Bronchial epithelial cell (primary cell): ENCODE results near the gene CUEDC1. TPM values are rescaled to one million over a fixed set of nuclear protein-coding genes. Genes with fewer than 3 reads are reported as not detected.

ENCODE experiments used
- DNase-seq: peaks from one replicate; pipeline ENCODE4 v3.0.0-alpha.2; 2010; ENCODE audit warnings: low read depth
- FAIRE-seq: peaks from 2 replicates; lab custom pipeline; 2011; peaks lifted over from hg19 to GRCh38; lab: Jason Lieb, UNC
- H3K27me3 ChIP-seq: 2 replicates; pipeline ENCODE4 v1.5.1; 2011; ENCODE audit warnings: low read length; ENCODE audit not compliant: control insufficient read depth, insufficient read depth
- H3K36me3 ChIP-seq: 2 replicates; pipeline ENCODE4 v1.5.1; 2011; ENCODE audit warnings: low read length; ENCODE audit not compliant: control insufficient read depth, insufficient read depth
- H3K4me3 ChIP-seq: 2 replicates; pipeline ENCODE4 v1.5.1; 2011; ENCODE audit warnings: mild to moderate bottlenecking, low read depth, low read length, control low read depth
- total RNA-seq: library from RNA; depleted of rRNA; stranded (reverse); fragments of >200 nt; gene quantifications from 2 replicates; pipeline ENCODE4 v1.2.1, GENCODE V29; 2014
- TF ChIP-seq, protein P1 (sequence below): IDR thresholded peaks from 2 replicates; pipeline ENCODE4 v1.5.1; 2011; ENCODE audit warnings: mild to moderate bottlenecking, moderate library complexity, low read length, control low read depth, inconsistent platforms; ENCODE audit not compliant: insufficient read depth, severe bottlenecking

CUEDC1 gene
- total RNA-seq, 1 donor from 2014 or later, result 3.4 TPM

- peak; percentile 74 for DNase-seq
- TF ChIP-seq, protein P1, sequence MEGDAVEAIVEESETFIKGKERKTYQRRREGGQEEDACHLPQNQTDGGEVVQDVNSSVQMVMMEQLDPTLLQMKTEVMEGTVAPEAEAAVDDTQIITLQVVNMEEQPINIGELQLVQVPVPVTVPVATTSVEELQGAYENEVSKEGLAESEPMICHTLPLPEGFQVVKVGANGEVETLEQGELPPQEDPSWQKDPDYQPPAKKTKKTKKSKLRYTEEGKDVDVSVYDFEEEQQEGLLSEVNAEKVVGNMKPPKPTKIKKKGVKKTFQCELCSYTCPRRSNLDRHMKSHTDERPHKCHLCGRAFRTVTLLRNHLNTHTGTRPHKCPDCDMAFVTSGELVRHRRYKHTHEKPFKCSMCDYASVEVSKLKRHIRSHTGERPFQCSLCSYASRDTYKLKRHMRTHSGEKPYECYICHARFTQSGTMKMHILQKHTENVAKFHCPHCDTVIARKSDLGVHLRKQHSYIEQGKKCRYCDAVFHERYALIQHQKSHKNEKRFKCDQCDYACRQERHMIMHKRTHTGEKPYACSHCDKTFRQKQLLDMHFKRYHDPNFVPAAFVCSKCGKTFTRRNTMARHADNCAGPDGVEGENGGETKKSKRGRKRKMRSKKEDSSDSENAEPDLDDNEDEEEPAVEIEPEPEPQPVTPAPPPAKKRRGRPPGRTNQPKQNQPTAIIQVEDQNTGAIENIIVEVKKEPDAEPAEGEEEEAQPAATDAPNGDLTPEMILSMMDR, result peak; percentile 56
- Histone ChIP-seq H3K36me3 (peaks cover 8% of the 10 kb centered on the region), H3K4me3 (no peak overlapping the region), H3K27me3 (no peaks in the 10 kb centered on the region)
- FAIRE-seq, result no peak
Measured at GRCh38 chr17:57999496-58000017, 44.3 kb upstream of the CUEDC1 start.

- Histone ChIP-seq H3K4me3 (no peak overlapping the region), H3K27me3 (no peaks in the 10 kb centered on the region), H3K36me3 (peaks cover 8% of the 10 kb centered on the region)
- FAIRE-seq, result no peak
- TF ChIP-seq, protein P1, result no peak
- DNase-seq, result no peak
Measured at GRCh38 chr17:57999010-57999495, 43.8 kb upstream of the CUEDC1 start.

GRCh38 chr17:57997085-57997809 is 42.0 kb upstream of the CUEDC1 start:
- TF ChIP-seq, protein P1, result no peak
- Histone ChIP-seq H3K4me3 (no peak overlapping the region), H3K36me3 (peaks cover 4% of the 10 kb centered on the region), H3K27me3 (no peaks in the 10 kb centered on the region)
- FAIRE-seq, result no peak
- no peak for DNase-seq

DNA sequence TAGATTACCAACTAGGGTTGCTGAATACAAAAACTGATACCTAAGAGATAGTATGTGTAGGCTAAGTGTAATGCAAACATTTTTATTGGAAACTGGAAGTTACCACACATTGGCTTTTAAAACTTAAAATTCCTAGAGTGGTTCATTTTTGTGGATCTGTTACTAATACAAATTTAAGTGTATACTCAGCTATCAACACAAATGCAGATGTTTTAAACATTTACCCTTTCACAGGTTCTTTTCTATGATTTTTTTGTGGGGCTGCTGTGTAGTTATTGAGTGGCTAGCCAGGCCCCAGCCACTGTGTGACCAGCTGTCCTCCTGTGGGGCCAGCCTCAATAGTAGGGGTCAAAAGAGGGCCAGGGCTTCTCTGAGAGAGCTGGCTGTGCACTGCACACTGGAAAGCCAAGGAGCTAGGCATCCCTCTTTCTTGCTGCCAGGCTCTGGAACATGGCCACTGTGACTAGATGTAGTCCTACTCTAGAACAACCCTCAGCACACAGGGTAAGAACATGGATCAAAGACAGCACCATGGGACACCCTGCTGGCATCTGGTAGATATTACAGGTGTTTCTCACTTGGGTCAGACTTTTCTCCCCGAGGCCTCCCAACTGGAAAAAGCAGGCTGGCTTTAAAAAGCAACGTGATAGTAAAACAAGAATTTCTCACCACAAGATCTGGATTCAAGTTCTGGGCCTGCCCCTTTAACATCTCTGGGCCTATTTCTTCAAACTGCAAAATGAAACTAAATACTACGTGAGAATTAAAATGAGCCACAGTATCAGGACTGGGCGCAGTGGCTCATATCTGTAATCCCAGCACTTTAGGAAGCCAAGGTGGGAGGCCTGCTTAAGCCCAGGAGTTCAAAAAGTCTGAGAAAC is 40.1 kb upstream of the CUEDC1 start:
- peaks cover 4% of the 10 kb centered on the region for H3K36me3 ChIP-seq
- H3K4me3 ChIP-seq, result no peak overlapping the region
- H3K27me3 ChIP-seq, result no peaks in the 10 kb centered on the region
- no peak for FAIRE-seq
- DNase-seq, result peak; percentile 59
- TF ChIP-seq, protein P1, result peak; percentile 73

DNA sequence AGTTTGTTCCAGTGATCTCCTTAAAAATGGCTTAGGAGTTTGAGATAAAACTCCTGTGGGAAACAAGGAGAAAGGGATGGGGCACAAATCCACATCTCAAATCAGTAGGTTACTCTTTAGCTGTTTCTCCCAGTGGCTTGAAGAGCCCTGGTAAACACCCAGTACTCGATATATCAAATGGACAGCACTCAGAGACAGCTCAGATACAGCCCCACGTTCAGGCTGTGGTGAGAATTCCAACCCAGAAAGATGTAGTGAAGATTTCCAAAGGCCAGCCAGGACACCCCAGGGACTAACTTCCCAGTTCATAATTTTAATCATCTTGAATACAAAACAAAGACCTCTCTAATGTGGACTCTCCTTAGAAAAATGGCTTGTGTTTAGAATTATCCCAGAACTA is 39.2 kb upstream of the CUEDC1 start:
- Histone ChIP-seq H3K4me3 (no peak overlapping the region), H3K36me3 (peaks cover 4% of the 10 kb centered on the region), H3K27me3 (no peaks in the 10 kb centered on the region)
- DNase-seq (no peak), FAIRE-seq (no peak)
- TF ChIP-seq, protein P1, result no peak
